Panc1 (cell line): ENCODE results near the gene RAB40B.

Experiments used
- POLR2AphosphoS5 ChIP-seq: IDR thresholded peaks from 2 replicates; pipeline ENCODE4 v1.6.1; 2012; ENCODE audit warnings: mild to moderate bottlenecking, low read depth, low read length, moderate library complexity
- TF ChIP-seq, protein P1 (sequence below): fragments of 450-650 bp; IDR thresholded peaks from 2 replicates; pipeline ENCODE4 v1.5.1; 2017; ENCODE audit warnings: mild to moderate bottlenecking

DNA sequence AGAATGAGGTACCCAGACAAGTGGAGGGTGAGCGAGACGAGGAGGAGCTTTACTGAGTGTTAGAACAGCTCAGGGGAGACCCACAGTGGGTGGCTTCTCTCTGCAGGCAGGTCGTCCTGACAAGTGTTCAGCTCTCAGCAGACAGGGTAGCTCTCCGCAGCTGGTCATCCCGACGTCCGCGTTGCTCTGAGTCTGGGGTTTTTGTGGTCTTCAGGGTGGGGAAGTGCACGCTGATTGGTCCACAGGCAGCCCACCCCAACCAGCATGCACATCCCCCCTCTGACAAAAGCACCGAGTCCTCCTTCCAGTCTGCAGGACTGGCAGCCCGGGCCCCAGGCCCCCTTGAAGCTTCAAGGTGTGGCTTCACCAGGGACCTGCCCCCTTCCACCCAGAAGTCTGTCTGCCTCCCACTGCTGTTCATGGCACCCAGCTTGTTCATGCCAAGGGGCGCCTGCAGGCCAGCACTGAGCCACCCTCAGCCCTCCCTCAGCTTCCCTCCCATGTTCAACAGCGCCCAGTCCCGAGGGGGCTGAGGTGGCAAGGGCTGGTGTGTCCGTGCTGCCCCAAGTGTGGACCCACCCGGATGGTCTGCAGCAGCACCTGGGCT lies 30.4 kb downstream of the RAB40B start:
- TF ChIP-seq, protein P1, sequence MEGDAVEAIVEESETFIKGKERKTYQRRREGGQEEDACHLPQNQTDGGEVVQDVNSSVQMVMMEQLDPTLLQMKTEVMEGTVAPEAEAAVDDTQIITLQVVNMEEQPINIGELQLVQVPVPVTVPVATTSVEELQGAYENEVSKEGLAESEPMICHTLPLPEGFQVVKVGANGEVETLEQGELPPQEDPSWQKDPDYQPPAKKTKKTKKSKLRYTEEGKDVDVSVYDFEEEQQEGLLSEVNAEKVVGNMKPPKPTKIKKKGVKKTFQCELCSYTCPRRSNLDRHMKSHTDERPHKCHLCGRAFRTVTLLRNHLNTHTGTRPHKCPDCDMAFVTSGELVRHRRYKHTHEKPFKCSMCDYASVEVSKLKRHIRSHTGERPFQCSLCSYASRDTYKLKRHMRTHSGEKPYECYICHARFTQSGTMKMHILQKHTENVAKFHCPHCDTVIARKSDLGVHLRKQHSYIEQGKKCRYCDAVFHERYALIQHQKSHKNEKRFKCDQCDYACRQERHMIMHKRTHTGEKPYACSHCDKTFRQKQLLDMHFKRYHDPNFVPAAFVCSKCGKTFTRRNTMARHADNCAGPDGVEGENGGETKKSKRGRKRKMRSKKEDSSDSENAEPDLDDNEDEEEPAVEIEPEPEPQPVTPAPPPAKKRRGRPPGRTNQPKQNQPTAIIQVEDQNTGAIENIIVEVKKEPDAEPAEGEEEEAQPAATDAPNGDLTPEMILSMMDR, result no peak
- no peak for TF ChIP-seq POLR2AphosphoS5
